ENCODE measurements around the gene BPHL. TPM values are rescaled to one million over a fixed set of nuclear protein-coding genes. Genes with fewer than 3 reads are reported as not detected.

BPHL gene
- total and polyA plus RNA-seq, 2 experiments from 2014 or later = 22.8 to 45.5 TPM

- Histone ChIP-seq H3F3A (replicated peaks; ENCODE audit: low read depth) (peaks cover 13% of the 10 kb centered on the region), H3K9me2 (ENCODE audit: insufficient read depth) (no peaks in the 10 kb centered on the region), H3K27me3 (ENCODE audit: insufficient read depth) (no peaks in the 10 kb centered on the region), H3K36me3 (ENCODE audit: insufficient read depth) (no peaks in the 10 kb centered on the region), H3K27ac (ENCODE audit: low read depth) (peak overlapping the region; percentile 52; the same call in 1 of the 2 replicates), H3K4me3 (no peak overlapping the region), H3K79me2 (replicated peaks; ENCODE audit: insufficient read depth) (peaks cover 69% of the 10 kb centered on the region), H2AFZ (no peak overlapping the region), H4K20me1 (replicated peaks; ENCODE audit: insufficient read depth) (0 out of 2 replicates have a peak, but pooled peaks cover 2% of the 10 kb centered on the region), H3K4me1 (ENCODE audit: insufficient read depth) (peaks cover 46% of the 10 kb centered on the region), H3K4me2 (no peak overlapping the region)
- H3K4me1 Mint-ChIP-seq = peaks cover 63% of the 10 kb centered on the region
- TF ChIP-seq CREB1 (CRISPR knock-in tag; IDR thresholded peaks at IDR 0.05; ENCODE audit: low read depth) = no peak
- TF ChIP-seq STAT1 (IDR thresholded peaks at IDR 0.05; ENCODE audit: unreplicated experiment) = no peak
- no peak for TF ChIP-seq POLR2AphosphoS5 (IDR thresholded peaks at IDR 0.05; ENCODE audit: low read depth)
- no peak for TF ChIP-seq ZNF331 (CRISPR knock-in tag; IDR thresholded peaks at IDR 0.05; ENCODE audit: low read depth)
- no peak for TF ChIP-seq REST (IDR thresholded peaks at IDR 0.05; ENCODE audit: unreplicated experiment)
- no peak for TF ChIP-seq ZNF114 (CRISPR knock-in tag; IDR thresholded peaks at IDR 0.05)
- no peak for TF ChIP-seq NANOG (IDR thresholded peaks at IDR 0.05; ENCODE audit: borderline replicate concordance)
- H3K4me3 Mint-ChIP-seq = no peak overlapping the region
- peak overlapping the region; percentile 82; the same call in 1 of the 2 replicates for H3K27ac Mint-ChIP-seq
- H3K36me3 Mint-ChIP-seq (ENCODE audit: low read depth) = peaks cover 46% of the 10 kb centered on the region
- peaks cover 4% of the 10 kb centered on the region for H3K9me3 Mint-ChIP-seq
- ATAC-seq (no peak), DNase-seq (ENCODE audit: low spot score) (no peak)
- H3K27me3 Mint-ChIP-seq (ENCODE audit: insufficient read depth, low read depth, poor library complexity) = peaks cover 30% of the 10 kb centered on the region
Observed at GRCh38 chr6:3072798-3073197, 45.7 kb upstream of the BPHL start.

GRCh38 chr6:3073382-3073781 lies 45.1 kb upstream of the BPHL start:
- H3K4me2 ChIP-seq = no peak overlapping the region
- H3K4me3 ChIP-seq = no peak overlapping the region
- peak overlapping the region; percentile 98 for H3K27ac ChIP-seq (ENCODE audit: low read depth)
- H4K20me1 ChIP-seq (replicated peaks; ENCODE audit: insufficient read depth) = no peaks in the 10 kb centered on the region
- H3K27ac Mint-ChIP-seq = peak overlapping the region; percentile 25; the same call in 1 of the 2 replicates
- ATAC-seq (no peak), DNase-seq (ENCODE audit: low spot score) (no peak)
- no peaks in the 10 kb centered on the region for H3K27me3 ChIP-seq (ENCODE audit: insufficient read depth)
- peaks cover 13% of the 10 kb centered on the region for H3F3A ChIP-seq (replicated peaks; ENCODE audit: low read depth)
- H3K36me3 Mint-ChIP-seq (ENCODE audit: low read depth) = peaks cover 47% of the 10 kb centered on the region
- H3K9me3 Mint-ChIP-seq = peaks cover 2% of the 10 kb centered on the region; the same call in 1 of the 3 replicates
- peaks cover 63% of the 10 kb centered on the region for H3K4me1 Mint-ChIP-seq
- H3K36me3 ChIP-seq (ENCODE audit: insufficient read depth) = peaks cover 3% of the 10 kb centered on the region; the same call in 1 of the 2 replicates
- no peak overlapping the region for H3K4me3 Mint-ChIP-seq
- no peak overlapping the region for H2AFZ ChIP-seq
- no peaks in the 10 kb centered on the region for H3K9me2 ChIP-seq (ENCODE audit: insufficient read depth)
- peaks cover 28% of the 10 kb centered on the region for H3K27me3 Mint-ChIP-seq (ENCODE audit: insufficient read depth, low read depth, poor library complexity)
- peaks cover 43% of the 10 kb centered on the region for H3K4me1 ChIP-seq (ENCODE audit: insufficient read depth)
- peaks cover 67% of the 10 kb centered on the region for H3K79me2 ChIP-seq (replicated peaks; ENCODE audit: insufficient read depth)
- TF ChIP-seq ETS1 (IDR thresholded peaks at IDR 0.05) = no peak
- TF ChIP-seq JUNB (IDR thresholded peaks at IDR 0.05; ENCODE audit: unreplicated experiment) = no peak
- TF ChIP-seq NANOG (IDR thresholded peaks at IDR 0.05; ENCODE audit: borderline replicate concordance) = no peak
- TF ChIP-seq ZNF331 (CRISPR knock-in tag; IDR thresholded peaks at IDR 0.05; ENCODE audit: low read depth) = no peak
- no peak for TF ChIP-seq EZH2phosphoT487 (IDR thresholded peaks at IDR 0.05; ENCODE audit: unreplicated experiment)
- no peak for TF ChIP-seq ZNF462 (CRISPR knock-in tag; IDR thresholded peaks at IDR 0.05)
- TF ChIP-seq ZNF114 (CRISPR knock-in tag; IDR thresholded peaks at IDR 0.05) = no peak
- TF ChIP-seq POLR2AphosphoS5 (IDR thresholded peaks at IDR 0.05; ENCODE audit: low read depth) = no peak
- no peak for TF ChIP-seq CREB1 (CRISPR knock-in tag; IDR thresholded peaks at IDR 0.05; ENCODE audit: low read depth)
